ENCODE data around the gene CBARP. TPM values are rescaled to one million over a fixed set of nuclear protein-coding genes. Genes with fewer than 3 reads are reported as not detected.

CBARP gene
- total and polyA plus RNA-seq, 2 of the 13 experiments (the other 11 are each of a cell fraction or from before 2014, with no cell fraction given): 1.2 to 1.4 TPM

DNA sequence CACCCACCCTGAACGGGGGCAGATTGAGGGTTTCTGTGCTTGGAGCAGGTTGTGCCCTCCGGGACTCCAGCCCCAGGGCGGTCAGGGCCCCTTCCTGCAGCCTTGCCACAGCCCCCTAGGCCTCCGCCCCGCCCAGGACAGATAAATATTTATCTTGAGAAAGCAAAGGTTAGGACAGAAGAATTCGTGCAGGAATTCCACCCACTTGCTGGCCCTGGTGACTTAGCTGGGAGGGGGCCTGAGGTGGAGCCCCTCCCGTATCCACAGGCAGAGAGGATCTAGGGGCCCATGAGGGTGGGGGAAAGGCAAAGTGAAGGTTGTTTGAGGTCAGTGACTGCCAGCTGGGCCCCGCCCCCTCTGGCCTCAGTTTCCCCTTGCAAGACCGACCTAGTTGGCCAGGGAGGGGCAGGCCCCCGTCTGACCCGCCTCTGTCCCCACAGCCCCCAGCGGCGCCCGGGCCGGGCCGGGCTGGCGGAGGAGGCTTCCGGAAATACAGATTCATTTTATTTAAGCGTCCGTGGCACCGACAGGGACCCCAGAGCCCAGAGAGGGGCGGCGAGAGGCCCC is 15.8 kb upstream of the CBARP start:
- Histone ChIP-seq H3K36me3 (replicated peaks in 1 of 2; ENCODE audit: control insufficient read depth in 1 of 2, insufficient read depth in 2 of 2, low read length in 2 of 2) (peaks cover 20 to 48% of the 10 kb centered on the region in 2 experiments), H3K27me3 (ENCODE audit: control insufficient read depth in 1 of 2, insufficient read depth in 2 of 2, low read length in 2 of 2) (no peaks in the 10 kb centered on the region; a peak in 1 of 5 replicates), H3K4me2 (ENCODE audit: low read depth, low read length) (peak overlapping the region; percentile 87), H2AFZ (ENCODE audit: low read length) (no peak overlapping the region), H3K27ac (ENCODE audit: extremely low read length, insufficient read depth, low read length) (peak overlapping the region; percentile 94), H3K4me3 (replicated peaks in 1 of 3; ENCODE audit: insufficient read depth in 1 of 3, low read depth in 2 of 3, low read length in 3 of 3) (peak overlapping the region; percentile 86 to 90 (median 88); a peak in 3 of 6 replicates), H4K20me1 (ENCODE audit: insufficient read depth, low read length) (peaks cover 60% of the 10 kb centered on the region; the same call in 1 of the 2 replicates), H3K9ac (ENCODE audit: insufficient read depth, low read depth, low read length) (peak overlapping the region; percentile 92), H3K9me3 (ENCODE audit: low read length) (no peaks in the 10 kb centered on the region), H3K79me2 (ENCODE audit: insufficient read depth, low read length) (peaks cover 35% of the 10 kb centered on the region), H3K4me1 (ENCODE audit: insufficient read depth, low read length) (peaks cover 53% of the 10 kb centered on the region)
- intact Hi-C loops (cut with micrococcal nuclease; ENCODE audit: unreplicated experiment) (no loop called here), in situ Hi-C loops (cut with HindIII; ENCODE audit: extremely low pct_ligation_motif_present, low pct_unique_long_range_greater_than_20kb) (no loop called here)
- FAIRE-seq (peak; percentile 77), DNase-seq (ENCODE audit: low spot score) (peak; percentile 85), ATAC-seq (peak; percentile 34)
- 40% methylated on average over 15 of the region's 23 CpGs for WGBS (ENCODE audit: low lambda C conversion rate)
- ChIA-PET POLR2A (interaction anchor here (0.9 to 13.7 kb wide), 10 partner anchors 9 to 155 kb away, joined by 3 to 668 read pairs (median 6); partner anchors contain the start of genes ATP5F1D, CIRBP, EFNA2 and FAM174C), CTCF (ENCODE audit: low intra/inter-chr PET ratio, low total read pairs) (no interaction called here)
- BruUV-seq (replicated peaks): no TSS peak
- peak; percentile 72; the same call in 1 of the 2 replicates for TF ChIP-seq CSRNP1 (CRISPR knock-in tag; IDR thresholded peaks at IDR 0.05)
- no peak for TF ChIP-seq ZNF644 (CRISPR knock-in tag; IDR thresholded peaks at IDR 0.05; ENCODE audit: low read depth)
- TF ChIP-seq ZNF441 (CRISPR knock-in tag; IDR thresholded peaks at IDR 0.05; ENCODE audit: borderline replicate concordance): 0 out of 2 replicates have a peak, but pooled peaks have one; percentile 51
- peak; percentile 90; the same call in 1 of the 2 replicates for TF ChIP-seq RXRB (CRISPR knock-in tag; IDR thresholded peaks at IDR 0.05; ENCODE audit: borderline replicate concordance)
- no peak for TF ChIP-seq NONO (IDR thresholded peaks at IDR 0.05)
- 0 out of 2 replicates have a peak, but pooled peaks have one; percentile 18 for TF ChIP-seq NONO (CRISPR knock-in tag; conservative IDR thresholded peaks at IDR 0.05)
- no peak for TF ChIP-seq TCF12 (IDR thresholded peaks at IDR 0.05)
- 0 out of 2 replicates have a peak, but pooled peaks have one; percentile 67 for TF ChIP-seq TCF12 (CRISPR knock-in tag; IDR thresholded peaks at IDR 0.05)
- TF ChIP-seq ZNF362 (CRISPR knock-in tag; IDR thresholded peaks at IDR 0.05; ENCODE audit: borderline replicate concordance): peak; percentile 34; the same call in 1 of the 2 replicates
- TF ChIP-seq POGZ (CRISPR knock-in tag; IDR thresholded peaks at IDR 0.05): 0 out of 2 replicates have a peak, but pooled peaks have one; percentile 31
- TF ChIP-seq, protein P1, sequence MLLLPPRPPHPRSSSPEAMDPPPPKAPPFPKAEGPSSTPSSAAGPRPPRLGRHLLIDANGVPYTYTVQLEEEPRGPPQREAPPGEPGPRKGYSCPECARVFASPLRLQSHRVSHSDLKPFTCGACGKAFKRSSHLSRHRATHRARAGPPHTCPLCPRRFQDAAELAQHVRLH (CRISPR knock-in tag; IDR thresholded peaks at IDR 0.05; ENCODE audit: borderline replicate concordance, low read depth): 0 out of 2 replicates have a peak, but pooled peaks have one; percentile 25
- 0 out of 2 replicates have a peak, but pooled peaks have one; percentile 9 for TF ChIP-seq GATAD1 (CRISPR knock-in tag; IDR thresholded peaks at IDR 0.05)
- no peak for TF ChIP-seq FIP1L1 (IDR thresholded peaks at IDR 0.05; ENCODE audit: borderline replicate concordance, insufficient read depth, low read depth, low read length)
- TF ChIP-seq NBN (conservative IDR thresholded peaks at IDR 0.05): no peak
- peak; percentile 49 for TF ChIP-seq SKI (IDR thresholded peaks at IDR 0.05; ENCODE audit: partially characterized antibody)
- no peak for TF ChIP-seq FOXP1 (IDR thresholded peaks at IDR 0.05)
- TF ChIP-seq FOXP1 (CRISPR knock-in tag; IDR thresholded peaks at IDR 0.05): peak; percentile 66; the same call in 1 of the 2 replicates
- TF ChIP-seq DNMT3B (CRISPR knock-in tag; conservative IDR thresholded peaks at IDR 0.05): no peak
- TF ChIP-seq, protein P2, sequence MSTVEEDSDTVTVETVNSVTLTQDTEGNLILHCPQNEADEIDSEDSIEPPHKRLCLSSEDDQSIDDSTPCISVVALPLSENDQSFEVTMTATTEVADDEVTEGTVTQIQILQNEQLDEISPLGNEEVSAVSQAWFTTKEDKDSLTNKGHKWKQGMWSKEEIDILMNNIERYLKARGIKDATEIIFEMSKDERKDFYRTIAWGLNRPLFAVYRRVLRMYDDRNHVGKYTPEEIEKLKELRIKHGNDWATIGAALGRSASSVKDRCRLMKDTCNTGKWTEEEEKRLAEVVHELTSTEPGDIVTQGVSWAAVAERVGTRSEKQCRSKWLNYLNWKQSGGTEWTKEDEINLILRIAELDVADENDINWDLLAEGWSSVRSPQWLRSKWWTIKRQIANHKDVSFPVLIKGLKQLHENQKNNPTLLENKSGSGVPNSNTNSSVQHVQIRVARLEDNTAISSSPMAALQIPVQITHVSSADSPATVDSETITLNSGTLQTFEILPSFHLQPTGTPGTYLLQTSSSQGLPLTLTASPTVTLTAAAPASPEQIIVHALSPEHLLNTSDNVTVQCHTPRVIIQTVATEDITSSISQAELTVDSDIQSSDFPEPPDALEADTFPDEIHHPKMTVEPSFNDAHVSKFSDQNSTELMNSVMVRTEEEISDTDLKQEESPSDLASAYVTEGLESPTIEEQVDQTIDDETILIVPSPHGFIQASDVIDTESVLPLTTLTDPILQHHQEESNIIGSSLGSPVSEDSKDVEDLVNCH (CRISPR knock-in tag; IDR thresholded peaks at IDR 0.05): no peak
- TF ChIP-seq KAT7 (CRISPR knock-in tag; IDR thresholded peaks at IDR 0.05; ENCODE audit: borderline replicate concordance): no peak
